Measurements from ENCODE around the gene EIF2S3.

GRCh38 chrX:24023972-24024669 lies 30.6 kb upstream of the EIF2S3 start:
- TF ChIP-seq CTCF (IDR thresholded peaks at IDR 0.05; ENCODE audit: poor library complexity) (no peak), EZH2 (IDR thresholded peaks at IDR 0.05; ENCODE audit: borderline replicate concordance) (no peak), EZH2phosphoT487 (IDR thresholded peaks at IDR 0.05; ENCODE audit: low read depth, severe bottlenecking, unreplicated experiment) (no peak)
